HEK293 (cell line): Measurements from ENCODE around the gene STXBP4.

Experiments
- CTCF ChIA-PET: fragments of 350-600 bp; formaldehyde crosslinking; extraction: SDS; loops from one replicate; lab custom pipeline; 2021; ENCODE audit warnings: antibody characterized with exemption; lab: Yijun Ruan, JAX
- POLR2A ChIA-PET: fragments of 300-600 bp; formaldehyde crosslinking; extraction: SDS; loops from one replicate; lab custom pipeline; 2020; ENCODE audit warnings: antibody characterized with exemption, inconsistent platforms; lab: Yijun Ruan, JAX
- H3K27ac ChIP-seq: fragments of 200-500 bp; sonication (Bioruptor generic); 2 replicates; pipeline ENCODE4 v1.5.1; 2014; ENCODE audit warnings: low read depth, low read length, control low read depth, inconsistent platforms; ENCODE audit errors: extremely low read depth
- H3K36me3 ChIP-seq, 2 experiments: fragments of 200-500 bp in 1 of 2; sonication (Bioruptor generic) in 1 of 2; 1 replicate in 1 of 2; 2 replicates in 1 of 2; pipeline ENCODE4 v1.5.1; 2014 to 2017; ENCODE audit warnings: inconsistent platforms in 2 of 2, low read length in 2 of 2; ENCODE audit not compliant: control insufficient read depth in 2 of 2, insufficient read depth in 1 of 2
- H3K4me1 ChIP-seq: fragments of 200-500 bp; sonication (Bioruptor generic); 2 replicates; pipeline ENCODE4 v1.5.1; 2014; ENCODE audit warnings: mild to moderate bottlenecking, low read length, inconsistent platforms; ENCODE audit not compliant: control insufficient read depth, insufficient read depth
- H3K4me3 ChIP-seq: 2 replicates; pipeline ENCODE4 v1.5.1; 2011; ENCODE audit warnings: low read depth, mild to moderate bottlenecking, control low read depth, low read length, moderate library complexity
- H3K9me3 ChIP-seq: fragments of 200-500 bp; sonication (Bioruptor generic); 2 replicates; pipeline ENCODE4 v1.5.1; 2014; ENCODE audit warnings: low read depth, low read length, inconsistent platforms; ENCODE audit not compliant: control insufficient read depth, insufficient read depth
- BCL6B ChIP-seq: fragments of 450-650 bp; formaldehyde crosslinking; IDR thresholded peaks from 2 replicates; pipeline ENCODE4 v1.5.1; 2017; ENCODE audit warnings: missing biosample characterization, missing genetic modification characterization
- CTCF ChIP-seq: fragments of 450-650 bp; formaldehyde crosslinking; IDR thresholded peaks from 2 replicates; pipeline ENCODE4 v1.5.1; 2016; ENCODE audit warnings: missing biosample characterization, missing genetic modification characterization
- GLIS2 ChIP-seq: fragments of 450-650 bp; formaldehyde crosslinking; IDR thresholded peaks from 2 replicates; pipeline ENCODE4 v1.5.1; 2016; ENCODE audit warnings: missing biosample characterization, missing genetic modification characterization
- MYNN ChIP-seq: fragments of 450-650 bp; formaldehyde crosslinking; IDR thresholded peaks from 2 replicates; pipeline ENCODE4 v1.5.1; 2016; ENCODE audit warnings: missing biosample characterization, missing genetic modification characterization, borderline replicate concordance
- SP2 ChIP-seq: fragments of 450-650 bp; formaldehyde crosslinking; IDR thresholded peaks from 2 replicates; pipeline ENCODE4 v1.5.1; 2016; ENCODE audit warnings: missing biosample characterization, missing genetic modification characterization
- SP3 ChIP-seq: fragments of 450-650 bp; formaldehyde crosslinking; IDR thresholded peaks from 2 replicates; pipeline ENCODE4 v1.5.1; 2016; ENCODE audit warnings: missing biosample characterization, missing genetic modification characterization
- TCF7L2 ChIP-seq: IDR thresholded peaks from 2 replicates; pipeline ENCODE4 v1.6.1; 2011; ENCODE audit warnings: low read depth, mild to moderate bottlenecking, inconsistent platforms, low read length, moderate library complexity, borderline replicate concordance
- ZBTB1 ChIP-seq: fragments of 450-650 bp; formaldehyde crosslinking; IDR thresholded peaks from 2 replicates; pipeline ENCODE4 v1.5.1; 2016; ENCODE audit warnings: missing biosample characterization, missing genetic modification characterization
- ZBTB17 ChIP-seq: fragments of 450-650 bp; formaldehyde crosslinking; IDR thresholded peaks from 2 replicates; pipeline ENCODE4 v1.5.1; 2016; ENCODE audit warnings: missing biosample characterization, missing genetic modification characterization
- ZFP69B ChIP-seq: fragments of 450-650 bp; formaldehyde crosslinking; IDR thresholded peaks from 2 replicates; pipeline ENCODE4 v1.5.1; 2016; ENCODE audit warnings: missing biosample characterization, missing genetic modification characterization
- ZNF10 ChIP-seq: fragments of 450-650 bp; formaldehyde crosslinking; IDR thresholded peaks from 2 replicates; pipeline ENCODE4 v1.5.1; 2017; ENCODE audit warnings: missing biosample characterization, missing genetic modification characterization
- ZNF114 ChIP-seq: fragments of 450-650 bp; formaldehyde crosslinking; IDR thresholded peaks from 2 replicates; pipeline ENCODE4 v1.5.0; 2017; ENCODE audit warnings: missing biosample characterization, missing genetic modification characterization
- ZNF146 ChIP-seq: fragments of 450-650 bp; formaldehyde crosslinking; IDR thresholded peaks from 2 replicates; pipeline ENCODE4 v1.5.1; 2016; ENCODE audit warnings: missing biosample characterization, missing genetic modification characterization
- ZNF155 ChIP-seq: fragments of 450-650 bp; formaldehyde crosslinking; IDR thresholded peaks from 2 replicates; pipeline ENCODE4 v1.5.1; 2016; ENCODE audit warnings: missing biosample characterization, missing genetic modification characterization
- ZNF2 ChIP-seq: fragments of 450-650 bp; formaldehyde crosslinking; IDR thresholded peaks from 2 replicates; pipeline ENCODE4 v1.5.1; 2016; ENCODE audit warnings: missing biosample characterization, missing genetic modification characterization
- ZNF335 ChIP-seq: fragments of 450-650 bp; formaldehyde crosslinking; conservative IDR thresholded peaks from 2 replicates; pipeline ENCODE4 v1.5.1; 2016; ENCODE audit warnings: missing biosample characterization, missing genetic modification characterization
- ZNF394 ChIP-seq: fragments of 450-650 bp; formaldehyde crosslinking; IDR thresholded peaks from 2 replicates; pipeline ENCODE4 v1.5.1; 2016; ENCODE audit warnings: missing biosample characterization, missing genetic modification characterization, mild to moderate bottlenecking, moderate library complexity, borderline replicate concordance
- ZNF426 ChIP-seq: fragments of 450-650 bp; formaldehyde crosslinking; IDR thresholded peaks from 2 replicates; pipeline ENCODE4 v1.5.1; 2017; ENCODE audit warnings: missing biosample characterization, missing genetic modification characterization, mild to moderate bottlenecking, inconsistent platforms, moderate library complexity
- ZNF561 ChIP-seq: fragments of 450-650 bp; IDR thresholded peaks from 2 replicates; pipeline ENCODE4 v1.5.1; 2018; ENCODE audit warnings: missing biosample characterization, missing genetic modification characterization, borderline replicate concordance
- ZNF610 ChIP-seq: fragments of 450-650 bp; formaldehyde crosslinking; IDR thresholded peaks from 2 replicates; pipeline ENCODE4 v1.5.1; 2016; ENCODE audit warnings: missing biosample characterization, missing genetic modification characterization, borderline replicate concordance
- ZNF677 ChIP-seq: fragments of 450-650 bp; IDR thresholded peaks from 2 replicates; pipeline ENCODE4 v1.5.0; 2018; ENCODE audit warnings: missing biosample characterization, mild to moderate bottlenecking, missing genetic modification characterization, moderate library complexity
- ZNF701 ChIP-seq: fragments of 450-650 bp; formaldehyde crosslinking; IDR thresholded peaks from 2 replicates; pipeline ENCODE4 v1.5.1; 2016; ENCODE audit warnings: missing biosample characterization, missing genetic modification characterization
- ZNF792 ChIP-seq: fragments of 450-650 bp; formaldehyde crosslinking; IDR thresholded peaks from 2 replicates; pipeline ENCODE4 v1.5.1; 2016; ENCODE audit warnings: missing biosample characterization, missing genetic modification characterization
- TF ChIP-seq, protein P1 (sequence below): fragments of 450-650 bp; formaldehyde crosslinking; IDR thresholded peaks from 2 replicates; pipeline ENCODE4 v1.5.1; 2017; ENCODE audit warnings: missing biosample characterization, missing genetic modification characterization
- TF ChIP-seq, protein P2 (sequence below): fragments of 450-650 bp; formaldehyde crosslinking; IDR thresholded peaks from 2 replicates; pipeline ENCODE4 v1.5.1; 2016; ENCODE audit warnings: missing biosample characterization, missing genetic modification characterization, low read depth
- TF ChIP-seq, protein P3 (sequence below): fragments of 450-650 bp; formaldehyde crosslinking; IDR thresholded peaks from 2 replicates; pipeline ENCODE4 v1.5.1; 2016; ENCODE audit warnings: missing biosample characterization, missing genetic modification characterization

The STXBP4 gene

GRCh38 chr17:55005520-55005919 lies 37.0 kb downstream of the STXBP4 start:
- peaks cover 15 to 30% of the 10 kb centered on the region in 2 experiments for H3K36me3 ChIP-seq
- CTCF ChIA-PET = interaction anchor here (0.6 to 2.7 kb wide), 14 partner anchors 10 to 746 kb away, joined by 3 to 21 read pairs (median 3); no protein-coding TSS in a partner anchor
- no peak overlapping the region for H3K4me3 ChIP-seq
- no peaks in the 10 kb centered on the region for H3K4me1 ChIP-seq
- TF ChIP-seq CTCF (tag by site-specific recombination) (0 out of 2 replicates have a peak, but pooled peaks have one; percentile 9), SP3 (no peak)
- POLR2A ChIA-PET = no interaction called here
- H3K9me3 ChIP-seq = no peaks in the 10 kb centered on the region
- no peak overlapping the region for H3K27ac ChIP-seq

GRCh38 chr17:55023626-55024025 lies 55.1 kb downstream of the STXBP4 start:
- ChIA-PET POLR2A (no interaction called here), CTCF (interaction anchor here (0.9 kb wide), 1 partner anchor 18 kb away, joined by 5 read pairs; no protein-coding TSS in a partner anchor)
- Histone ChIP-seq H3K9me3 (no peaks in the 10 kb centered on the region), H3K27ac (no peak overlapping the region), H3K36me3 (no peaks in the 10 kb centered on the region), H3K4me3 (no peak overlapping the region), H3K4me1 (no peaks in the 10 kb centered on the region)
- TF ChIP-seq, protein P1, sequence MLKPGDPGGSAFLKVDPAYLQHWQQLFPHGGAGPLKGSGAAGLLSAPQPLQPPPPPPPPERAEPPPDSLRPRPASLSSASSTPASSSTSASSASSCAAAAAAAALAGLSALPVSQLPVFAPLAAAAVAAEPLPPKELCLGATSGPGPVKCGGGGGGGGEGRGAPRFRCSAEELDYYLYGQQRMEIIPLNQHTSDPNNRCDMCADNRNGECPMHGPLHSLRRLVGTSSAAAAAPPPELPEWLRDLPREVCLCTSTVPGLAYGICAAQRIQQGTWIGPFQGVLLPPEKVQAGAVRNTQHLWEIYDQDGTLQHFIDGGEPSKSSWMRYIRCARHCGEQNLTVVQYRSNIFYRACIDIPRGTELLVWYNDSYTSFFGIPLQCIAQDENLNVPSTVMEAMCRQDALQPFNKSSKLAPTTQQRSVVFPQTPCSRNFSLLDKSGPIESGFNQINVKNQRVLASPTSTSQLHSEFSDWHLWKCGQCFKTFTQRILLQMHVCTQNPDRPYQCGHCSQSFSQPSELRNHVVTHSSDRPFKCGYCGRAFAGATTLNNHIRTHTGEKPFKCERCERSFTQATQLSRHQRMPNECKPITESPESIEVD = no peak
- TF ChIP-seq MYNN (no peak), ZNF146 (tag by site-specific recombination) (no peak), ZNF701 (tag by site-specific recombination) (no peak), ZBTB1 (tag by site-specific recombination) (no peak), ZNF610 (tag by site-specific recombination) (no peak), SP2 (tag by site-specific recombination) (no peak), ZNF155 (tag by site-specific recombination) (no peak), ZNF394 (tag by site-specific recombination) (no peak), ZNF114 (tag by site-specific recombination) (no peak)
- TF ChIP-seq, protein P2, sequence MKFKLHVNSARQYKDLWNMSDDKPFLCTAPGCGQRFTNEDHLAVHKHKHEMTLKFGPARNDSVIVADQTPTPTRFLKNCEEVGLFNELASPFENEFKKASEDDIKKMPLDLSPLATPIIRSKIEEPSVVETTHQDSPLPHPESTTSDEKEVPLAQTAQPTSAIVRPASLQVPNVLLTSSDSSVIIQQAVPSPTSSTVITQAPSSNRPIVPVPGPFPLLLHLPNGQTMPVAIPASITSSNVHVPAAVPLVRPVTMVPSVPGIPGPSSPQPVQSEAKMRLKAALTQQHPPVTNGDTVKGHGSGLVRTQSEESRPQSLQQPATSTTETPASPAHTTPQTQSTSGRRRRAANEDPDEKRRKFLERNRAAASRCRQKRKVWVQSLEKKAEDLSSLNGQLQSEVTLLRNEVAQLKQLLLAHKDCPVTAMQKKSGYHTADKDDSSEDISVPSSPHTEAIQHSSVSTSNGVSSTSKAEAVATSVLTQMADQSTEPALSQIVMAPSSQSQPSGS (tag by site-specific recombination) = no peak

- CTCF ChIA-PET = no interaction called here
- no peak for TF ChIP-seq ZNF146 (tag by site-specific recombination)
- TF ChIP-seq ZBTB17 (tag by site-specific recombination) = no peak
- TF ChIP-seq SP3 = no peak
- TF ChIP-seq, protein P3, sequence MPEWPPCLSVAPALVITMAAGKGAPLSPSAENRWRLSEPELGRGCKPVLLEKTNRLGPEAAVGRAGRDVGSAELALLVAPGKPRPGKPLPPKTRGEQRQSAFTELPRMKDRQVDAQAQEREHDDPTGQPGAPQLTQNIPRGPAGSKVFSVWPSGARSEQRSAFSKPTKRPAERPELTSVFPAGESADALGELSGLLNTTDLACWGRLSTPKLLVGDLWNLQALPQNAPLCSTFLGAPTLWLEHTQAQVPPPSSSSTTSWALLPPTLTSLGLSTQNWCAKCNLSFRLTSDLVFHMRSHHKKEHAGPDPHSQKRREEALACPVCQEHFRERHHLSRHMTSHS (tag by site-specific recombination) = no peak
- no peak for TF ChIP-seq ZNF677 (tag by site-specific recombination)
- TF ChIP-seq ZNF335 = no peak
- TF ChIP-seq ZNF561 = no peak
- TF ChIP-seq ZNF10 (tag by site-specific recombination) = no peak
- no peak for TF ChIP-seq ZNF2 (tag by site-specific recombination)
- TF ChIP-seq ZFP69B (tag by site-specific recombination) = no peak
- no peak for TF ChIP-seq ZNF426 (tag by site-specific recombination)
- TF ChIP-seq ZNF792 (tag by site-specific recombination) = no peak
- TF ChIP-seq TCF7L2 = no peak
- TF ChIP-seq BCL6B = no peak
- no peak for TF ChIP-seq GLIS2
These were observed 69.3 kb downstream of the STXBP4 start for GRCh38 chr17:55037828-55038227.

More at GRCh38 chr17:55037828-55038227, 69.3 kb downstream of the STXBP4 start:
- Histone ChIP-seq H3K4me1 (no peaks in the 10 kb centered on the region), H3K27ac (no peak overlapping the region), H3K36me3 (peaks cover 0 to 6% of the 10 kb centered on the region in 2 experiments; a peak in 1 of 3 replicates), H3K4me3 (no peak overlapping the region), H3K9me3 (no peaks in the 10 kb centered on the region)
- POLR2A ChIA-PET = no interaction called here
